Endothelial cell (in vitro differentiated cells): ENCODE measurements around the gene CYTH1. TPM values are rescaled to one million over a fixed set of nuclear protein-coding genes. Genes with fewer than 3 reads are reported as not detected.

Experiments
- DNase-seq: peaks from one replicate; pipeline ENCODE4 v3.0.0; 2021; ENCODE audit warnings: low spot score
- H3K27ac Mint-ChIP-seq: one replicate; pipeline ENCODE4 v1.8.0; 2021; ENCODE audit warnings: mixed read lengths, inconsistent platforms; ENCODE audit not compliant: unreplicated experiment
- H3K27me3 Mint-ChIP-seq: one replicate; pipeline ENCODE4 v1.8.0; 2021; ENCODE audit warnings: mild to moderate bottlenecking, moderate library complexity, mixed read lengths, inconsistent platforms; ENCODE audit not compliant: unreplicated experiment
- H3K36me3 Mint-ChIP-seq: one replicate; pipeline ENCODE4 v1.8.0; 2021; ENCODE audit warnings: mild to moderate bottlenecking, low read depth, mixed read lengths, inconsistent platforms; ENCODE audit not compliant: unreplicated experiment
- H3K4me1 Mint-ChIP-seq: one replicate; pipeline ENCODE4 v1.8.0; 2021; ENCODE audit warnings: mild to moderate bottlenecking, mixed read lengths, inconsistent platforms; ENCODE audit not compliant: unreplicated experiment
- H3K4me3 Mint-ChIP-seq: one replicate; pipeline ENCODE4 v1.8.0; 2021; ENCODE audit warnings: mild to moderate bottlenecking, mixed read lengths, inconsistent platforms; ENCODE audit not compliant: unreplicated experiment
- H3K9me3 Mint-ChIP-seq: one replicate; pipeline ENCODE4 v1.8.0; 2021; ENCODE audit warnings: mixed read lengths, inconsistent platforms; ENCODE audit not compliant: unreplicated experiment
- total RNA-seq: library from RNA; stranded (reverse); fragmentation: NEBNext Ultra II Directional; extraction: Animal tissue kit (Norgen Biotek cat#: 25700); gene quantifications from one replicate; pipeline ENCODE4 v1.2.1, GENCODE V29; 2021; ENCODE audit not compliant: unreplicated experiment
- TF ChIP-seq, protein P1 (sequence below): fragments of 200-600 bp; sonication (generic); IDR thresholded peaks from one replicate; pipeline ENCODE4 v1.5.0; 2021; ENCODE audit warnings: antibody characterized with exemption; ENCODE audit not compliant: unreplicated experiment

The CYTH1 gene
- total RNA-seq, 1 donor from 2014 or later: 73.3 TPM

DNA sequence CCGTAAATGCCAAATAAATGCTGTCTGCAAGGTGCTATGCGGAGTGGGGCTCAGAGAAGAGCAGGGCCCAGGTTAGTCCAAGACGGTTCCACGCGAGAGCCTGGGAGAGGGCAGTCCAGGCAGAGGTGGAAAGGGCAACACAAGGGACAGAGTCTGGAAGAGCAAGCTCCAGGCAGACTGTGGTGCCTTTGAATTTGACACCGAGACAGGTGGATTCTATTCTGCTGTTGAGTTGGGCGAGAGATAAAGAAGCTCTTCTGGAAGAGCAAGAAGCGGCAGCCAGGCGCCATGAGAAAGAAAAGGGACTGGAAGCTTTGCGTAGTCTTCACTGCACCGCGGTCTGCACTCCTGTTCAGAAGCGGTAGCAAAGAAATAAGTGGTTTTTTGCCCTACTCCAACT, 55.6 kb downstream of the CYTH1 start:
- peaks cover 8% of the 10 kb centered on the region for H3K27me3 Mint-ChIP-seq
- TF ChIP-seq, protein P1, sequence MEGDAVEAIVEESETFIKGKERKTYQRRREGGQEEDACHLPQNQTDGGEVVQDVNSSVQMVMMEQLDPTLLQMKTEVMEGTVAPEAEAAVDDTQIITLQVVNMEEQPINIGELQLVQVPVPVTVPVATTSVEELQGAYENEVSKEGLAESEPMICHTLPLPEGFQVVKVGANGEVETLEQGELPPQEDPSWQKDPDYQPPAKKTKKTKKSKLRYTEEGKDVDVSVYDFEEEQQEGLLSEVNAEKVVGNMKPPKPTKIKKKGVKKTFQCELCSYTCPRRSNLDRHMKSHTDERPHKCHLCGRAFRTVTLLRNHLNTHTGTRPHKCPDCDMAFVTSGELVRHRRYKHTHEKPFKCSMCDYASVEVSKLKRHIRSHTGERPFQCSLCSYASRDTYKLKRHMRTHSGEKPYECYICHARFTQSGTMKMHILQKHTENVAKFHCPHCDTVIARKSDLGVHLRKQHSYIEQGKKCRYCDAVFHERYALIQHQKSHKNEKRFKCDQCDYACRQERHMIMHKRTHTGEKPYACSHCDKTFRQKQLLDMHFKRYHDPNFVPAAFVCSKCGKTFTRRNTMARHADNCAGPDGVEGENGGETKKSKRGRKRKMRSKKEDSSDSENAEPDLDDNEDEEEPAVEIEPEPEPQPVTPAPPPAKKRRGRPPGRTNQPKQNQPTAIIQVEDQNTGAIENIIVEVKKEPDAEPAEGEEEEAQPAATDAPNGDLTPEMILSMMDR: no peak
- H3K4me3 Mint-ChIP-seq: no peak overlapping the region
- no peaks in the 10 kb centered on the region for H3K9me3 Mint-ChIP-seq
- H3K36me3 Mint-ChIP-seq: no peaks in the 10 kb centered on the region
- H3K27ac Mint-ChIP-seq: peak overlapping the region; percentile 24
- H3K4me1 Mint-ChIP-seq: peaks cover 64% of the 10 kb centered on the region
- DNase-seq: no peak

DNA sequence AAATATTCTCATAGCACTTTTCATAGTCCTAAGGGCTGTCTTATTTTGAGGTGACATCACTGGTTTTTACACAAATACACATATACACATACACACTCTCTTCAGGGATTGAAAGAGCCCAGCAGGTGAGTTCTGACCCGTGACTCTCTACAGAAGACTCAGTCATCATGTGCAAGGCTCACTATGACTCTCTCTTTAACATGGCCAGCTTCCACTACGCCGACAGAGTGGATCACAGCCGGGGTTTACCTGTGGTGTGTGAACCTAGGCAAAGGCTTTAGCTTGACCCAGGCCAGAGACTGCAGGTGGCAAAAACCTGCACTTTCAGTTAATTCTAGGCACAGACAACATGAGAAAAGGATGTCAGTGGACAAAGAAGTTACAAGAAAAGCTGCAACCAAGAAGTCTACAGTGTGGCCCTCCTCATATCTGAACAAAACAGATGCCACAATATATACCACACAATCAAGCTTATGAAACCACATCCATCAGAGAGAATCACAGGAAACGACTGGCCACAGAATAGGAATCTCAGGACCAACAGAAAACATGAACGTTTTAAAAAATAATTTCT, 56.5 kb downstream of the CYTH1 start:
- TF ChIP-seq, protein P1: no peak
- Mint-ChIP-seq H3K4me1 (peaks cover 64% of the 10 kb centered on the region), H3K36me3 (no peaks in the 10 kb centered on the region), H3K4me3 (no peak overlapping the region), H3K27me3 (peaks cover 8% of the 10 kb centered on the region), H3K27ac (peak overlapping the region; percentile 53), H3K9me3 (no peaks in the 10 kb centered on the region)
- DNase-seq: no peak

DNA sequence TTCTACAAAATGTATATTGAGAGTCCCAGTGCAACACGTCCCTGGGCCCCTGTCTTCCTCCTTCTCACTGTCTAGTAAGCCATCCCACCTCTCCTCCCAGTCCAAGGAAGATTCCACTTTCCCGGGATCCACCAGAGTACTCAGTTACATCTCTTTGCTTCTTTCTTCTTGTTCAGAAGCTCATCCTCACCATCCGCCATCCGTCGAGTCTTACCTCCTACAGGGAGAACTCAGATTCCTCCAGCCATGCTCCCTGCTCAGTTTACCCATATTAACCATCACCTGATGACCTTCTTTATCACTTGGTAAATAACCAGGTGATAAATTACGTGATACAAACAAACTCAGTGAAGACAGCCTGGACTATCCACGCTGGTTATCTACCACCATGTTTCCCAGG, 57.1 kb downstream of the CYTH1 start:
- TF ChIP-seq, protein P1: no peak
- H3K27ac Mint-ChIP-seq: peak overlapping the region; percentile 7

DNA sequence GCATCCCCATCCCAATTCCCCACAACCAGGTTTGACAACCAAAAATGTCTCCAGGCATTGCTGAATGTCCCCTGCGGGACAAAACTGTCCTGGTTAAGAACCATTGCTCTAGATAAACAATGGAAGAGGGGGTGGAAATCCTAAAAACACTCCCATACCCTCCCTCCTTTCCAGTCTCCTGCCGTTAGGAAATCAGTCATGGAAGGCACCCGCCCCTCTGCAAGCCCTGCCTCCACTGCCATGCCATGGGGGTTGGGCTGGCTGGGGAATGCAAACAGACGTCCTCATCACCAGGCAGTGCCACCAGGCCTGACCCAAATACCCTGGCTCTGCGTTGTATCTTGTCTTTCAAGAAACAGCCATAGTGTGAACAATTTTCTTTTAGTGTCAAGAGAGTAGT, 57.5 kb downstream of the CYTH1 start:
- Mint-ChIP-seq H3K27ac (peak overlapping the region; percentile 7), H3K4me3 (peak overlapping the region; percentile 16), H3K36me3 (no peaks in the 10 kb centered on the region), H3K27me3 (peaks cover 8% of the 10 kb centered on the region), H3K9me3 (no peaks in the 10 kb centered on the region), H3K4me1 (peaks cover 58% of the 10 kb centered on the region)
- TF ChIP-seq, protein P1: no peak
- no peak for DNase-seq

More for the DNA sequence above, 57.1 kb downstream of the CYTH1 start:
- no peak for DNase-seq
- peaks cover 8% of the 10 kb centered on the region for H3K27me3 Mint-ChIP-seq
- H3K9me3 Mint-ChIP-seq: no peaks in the 10 kb centered on the region
- peaks cover 63% of the 10 kb centered on the region for H3K4me1 Mint-ChIP-seq
- no peak overlapping the region for H3K4me3 Mint-ChIP-seq
- H3K36me3 Mint-ChIP-seq: no peaks in the 10 kb centered on the region

DNA sequence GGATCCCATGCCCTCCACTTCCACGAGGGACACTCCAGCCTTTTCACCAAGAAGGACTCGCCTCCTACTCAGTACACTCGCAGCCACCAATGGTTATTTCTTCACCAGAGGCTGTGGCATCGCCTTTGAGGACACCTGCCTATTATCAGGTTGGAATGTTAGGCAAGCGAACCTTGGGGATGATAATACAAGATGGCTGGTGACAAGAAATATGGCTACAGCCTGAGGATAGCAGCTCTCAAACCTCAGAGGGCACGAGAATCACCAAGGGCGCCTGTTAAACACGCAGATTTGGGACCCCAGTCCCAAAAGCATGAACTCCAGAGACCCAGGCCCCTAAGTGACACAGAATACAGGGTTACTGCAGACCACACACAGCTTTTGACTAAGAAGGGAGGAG, 58.1 kb downstream of the CYTH1 start:
- H3K27ac Mint-ChIP-seq: peak overlapping the region; percentile 42
- H3K36me3 Mint-ChIP-seq: no peaks in the 10 kb centered on the region
- no peak for DNase-seq
- H3K4me1 Mint-ChIP-seq: peaks cover 55% of the 10 kb centered on the region
- H3K4me3 Mint-ChIP-seq: no peak overlapping the region
- TF ChIP-seq, protein P1: no peak
- H3K9me3 Mint-ChIP-seq: no peaks in the 10 kb centered on the region
- H3K27me3 Mint-ChIP-seq: peaks cover 8% of the 10 kb centered on the region
